Measurements from ENCODE around the gene P2RY14.

The P2RY14 gene

GRCh38 chr3:151315136-151315535, 36.8 kb upstream of the P2RY14 start:
- Histone ChIP-seq H3K4me1 (ENCODE audit: control insufficient read depth in 1 of 2, insufficient read depth in 2 of 2, low read length in 2 of 2) (no peaks in the 10 kb centered on the region), H3K36me3 (ENCODE audit: control insufficient read depth in 1 of 2, insufficient read depth in 2 of 2, low read length in 2 of 2) (no peaks in the 10 kb centered on the region), H3K4me3 (ENCODE audit: low read depth in 1 of 2, low read length in 2 of 2) (no peak overlapping the region), H3K27me3 (ENCODE audit: control insufficient read depth in 1 of 2, insufficient read depth in 2 of 2, low read length in 2 of 2) (no peaks in the 10 kb centered on the region), H3K27ac (ENCODE audit: low read depth, low read length) (no peak overlapping the region), H3K9ac (ENCODE audit: low read depth in 1 of 2, low read length in 2 of 2) (no peak overlapping the region), H3K9me3 (ENCODE audit: control insufficient read depth in 1 of 2, low read length in 2 of 2) (no peaks in the 10 kb centered on the region)

- Histone ChIP-seq H3K27me3 (ENCODE audit: control insufficient read depth in 1 of 2, insufficient read depth in 2 of 2, low read length in 2 of 2) (no peaks in the 10 kb centered on the region), H3K4me1 (ENCODE audit: control insufficient read depth in 1 of 2, insufficient read depth in 2 of 2, low read length in 2 of 2) (no peaks in the 10 kb centered on the region), H3K36me3 (ENCODE audit: control insufficient read depth in 1 of 2, insufficient read depth in 2 of 2, low read length in 2 of 2) (no peaks in the 10 kb centered on the region), H3K9ac (ENCODE audit: low read depth in 1 of 2, low read length in 2 of 2) (no peak overlapping the region), H3K4me3 (ENCODE audit: low read depth in 1 of 2, low read length in 2 of 2) (no peak overlapping the region), H3K27ac (ENCODE audit: low read depth, low read length) (no peak overlapping the region), H3K9me3 (ENCODE audit: control insufficient read depth in 1 of 2, low read length in 2 of 2) (no peaks in the 10 kb centered on the region)
Measured at GRCh38 chr3:151314593-151314992, 36.3 kb upstream of the P2RY14 start.

DNA sequence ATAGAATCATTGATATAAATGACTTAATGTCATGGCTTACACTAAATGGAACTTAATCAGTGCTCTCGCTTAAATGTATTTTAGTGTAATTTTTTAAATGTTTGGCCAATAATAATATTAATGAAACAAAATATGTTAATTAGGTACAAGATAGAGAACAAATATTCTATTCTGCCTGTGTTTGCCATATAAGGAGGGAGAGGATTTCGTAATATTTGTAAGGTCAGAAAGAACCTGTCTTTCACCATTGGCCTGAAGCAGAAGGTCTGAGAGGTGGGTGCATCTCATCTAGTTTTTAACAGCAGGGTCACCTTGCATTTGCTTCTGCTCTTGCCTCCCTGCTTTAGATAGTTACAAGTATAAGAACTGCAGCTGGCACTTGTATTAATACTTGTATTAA, 35.8 kb upstream of the P2RY14 start:
- no peak overlapping the region for H3K9ac ChIP-seq (ENCODE audit: low read depth in 1 of 2, low read length in 2 of 2)
- no peaks in the 10 kb centered on the region for H3K9me3 ChIP-seq (ENCODE audit: control insufficient read depth in 1 of 2, low read length in 2 of 2)
- H3K4me3 ChIP-seq (ENCODE audit: low read depth in 1 of 2, low read length in 2 of 2), result no peak overlapping the region
- no peak overlapping the region for H3K27ac ChIP-seq (ENCODE audit: low read depth, low read length)
- H3K36me3 ChIP-seq (ENCODE audit: control insufficient read depth in 1 of 2, insufficient read depth in 2 of 2, low read length in 2 of 2), result no peaks in the 10 kb centered on the region
- no peaks in the 10 kb centered on the region for H3K27me3 ChIP-seq (ENCODE audit: control insufficient read depth in 1 of 2, insufficient read depth in 2 of 2, low read length in 2 of 2)
- no peaks in the 10 kb centered on the region for H3K4me1 ChIP-seq (ENCODE audit: control insufficient read depth in 1 of 2, insufficient read depth in 2 of 2, low read length in 2 of 2)

DNA sequence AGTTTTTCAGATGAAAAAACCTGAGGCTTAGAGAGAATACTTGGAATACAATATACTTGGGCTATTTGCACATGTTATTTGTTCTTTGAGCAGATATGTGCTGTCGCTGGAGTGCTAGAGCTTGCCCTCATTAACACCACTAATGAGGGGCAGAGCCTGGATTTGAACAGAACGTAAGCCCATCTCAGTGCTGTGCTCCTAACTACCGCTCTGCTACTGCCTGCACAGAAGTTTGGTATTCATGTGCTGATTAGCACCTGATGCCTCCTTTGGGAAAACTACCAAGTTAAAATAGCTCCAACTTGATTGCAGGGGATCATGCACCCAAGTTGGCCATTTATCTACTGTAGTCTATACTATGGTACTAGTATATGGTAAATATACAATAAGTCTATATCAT, 34.6 kb upstream of the P2RY14 start:
- Histone ChIP-seq H3K4me3 (ENCODE audit: low read depth in 1 of 2, low read length in 2 of 2) (no peak overlapping the region), H3K36me3 (ENCODE audit: control insufficient read depth in 1 of 2, insufficient read depth in 2 of 2, low read length in 2 of 2) (no peaks in the 10 kb centered on the region), H3K27me3 (ENCODE audit: control insufficient read depth in 1 of 2, insufficient read depth in 2 of 2, low read length in 2 of 2) (no peaks in the 10 kb centered on the region), H3K4me1 (ENCODE audit: control insufficient read depth in 1 of 2, insufficient read depth in 2 of 2, low read length in 2 of 2) (no peaks in the 10 kb centered on the region), H3K9me3 (ENCODE audit: control insufficient read depth in 1 of 2, low read length in 2 of 2) (no peaks in the 10 kb centered on the region), H3K9ac (ENCODE audit: low read depth in 1 of 2, low read length in 2 of 2) (no peak overlapping the region), H3K27ac (ENCODE audit: low read depth, low read length) (no peak overlapping the region)

- no peak overlapping the region for H3K27ac ChIP-seq (ENCODE audit: low read depth, low read length)
- no peaks in the 10 kb centered on the region for H3K36me3 ChIP-seq (ENCODE audit: control insufficient read depth in 1 of 2, insufficient read depth in 2 of 2, low read length in 2 of 2)
- H3K4me3 ChIP-seq (ENCODE audit: low read depth in 1 of 2, low read length in 2 of 2), result no peak overlapping the region
- H3K4me1 ChIP-seq (ENCODE audit: control insufficient read depth in 1 of 2, insufficient read depth in 2 of 2, low read length in 2 of 2), result no peaks in the 10 kb centered on the region
- no peaks in the 10 kb centered on the region for H3K27me3 ChIP-seq (ENCODE audit: control insufficient read depth in 1 of 2, insufficient read depth in 2 of 2, low read length in 2 of 2)
- H3K9me3 ChIP-seq (ENCODE audit: control insufficient read depth in 1 of 2, low read length in 2 of 2), result no peaks in the 10 kb centered on the region
- no peak overlapping the region for H3K9ac ChIP-seq (ENCODE audit: low read depth in 1 of 2, low read length in 2 of 2)
Measured at GRCh38 chr3:151309566-151309965, 31.2 kb upstream of the P2RY14 start.

DNA sequence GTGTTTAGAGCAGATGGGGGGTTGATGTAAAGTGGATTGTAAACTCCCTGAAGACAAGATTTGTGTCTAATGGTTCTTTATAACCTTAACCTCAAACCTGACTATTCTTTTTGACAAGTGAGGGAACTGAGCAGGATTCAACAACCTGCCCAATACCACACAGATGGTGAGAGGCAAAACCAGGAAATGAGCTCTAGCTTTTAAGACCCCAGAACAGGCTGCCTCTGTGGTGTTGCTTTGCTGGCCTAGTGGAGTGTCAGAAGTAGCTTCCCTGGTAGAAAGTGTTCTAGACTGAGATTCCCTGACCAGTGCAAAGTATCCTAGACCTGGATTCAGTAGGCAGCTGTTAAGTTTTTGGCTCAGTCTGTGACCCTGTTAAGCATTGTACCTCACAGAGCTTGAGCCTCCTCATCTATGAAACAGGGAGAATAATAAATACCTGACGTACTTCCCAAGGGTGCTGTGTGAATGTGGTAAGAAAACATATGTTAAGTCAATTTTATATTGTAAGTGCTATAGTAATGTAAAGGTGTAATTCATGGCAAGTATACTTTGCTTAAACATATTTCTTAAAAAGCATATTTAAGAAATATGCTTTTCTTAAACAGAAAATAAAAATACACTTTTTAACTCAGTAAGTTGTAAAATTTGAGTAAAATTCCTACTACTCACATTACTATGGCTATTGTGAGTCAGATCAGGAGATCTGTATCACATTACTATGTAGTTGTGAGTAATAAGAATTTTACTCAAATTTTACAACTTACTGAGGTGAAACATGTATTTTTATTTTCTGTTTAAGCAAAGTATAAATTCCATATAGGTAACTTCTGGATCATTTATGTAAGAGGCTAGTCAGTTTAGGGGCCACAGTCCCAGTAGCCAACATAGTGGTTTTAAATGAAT, 29.5 kb upstream of the P2RY14 start:
- Histone ChIP-seq H3K27me3 (ENCODE audit: control insufficient read depth in 1 of 2, insufficient read depth in 2 of 2, low read length in 2 of 2) (no peaks in the 10 kb centered on the region), H3K27ac (ENCODE audit: low read depth, low read length) (no peak overlapping the region), H3K36me3 (ENCODE audit: control insufficient read depth in 1 of 2, insufficient read depth in 2 of 2, low read length in 2 of 2) (no peaks in the 10 kb centered on the region), H3K9ac (ENCODE audit: low read depth in 1 of 2, low read length in 2 of 2) (no peak overlapping the region), H3K9me3 (ENCODE audit: control insufficient read depth in 1 of 2, low read length in 2 of 2) (no peaks in the 10 kb centered on the region), H3K4me3 (ENCODE audit: low read depth in 1 of 2, low read length in 2 of 2) (no peak overlapping the region), H3K4me1 (ENCODE audit: control insufficient read depth in 1 of 2, insufficient read depth in 2 of 2, low read length in 2 of 2) (no peaks in the 10 kb centered on the region)

GRCh38 chr3:151307131-151307530, 28.8 kb upstream of the P2RY14 start:
- no peak overlapping the region for H3K4me3 ChIP-seq (ENCODE audit: low read depth in 1 of 2, low read length in 2 of 2)
- H3K27ac ChIP-seq (ENCODE audit: low read depth, low read length), result no peak overlapping the region
- no peaks in the 10 kb centered on the region for H3K27me3 ChIP-seq (ENCODE audit: control insufficient read depth in 1 of 2, insufficient read depth in 2 of 2, low read length in 2 of 2)

GRCh38 chr3:151306168-151306810, 27.9 kb upstream of the P2RY14 start:
- Histone ChIP-seq H3K36me3 (ENCODE audit: control insufficient read depth in 1 of 2, insufficient read depth in 2 of 2, low read length in 2 of 2) (no peaks in the 10 kb centered on the region), H3K4me3 (ENCODE audit: low read depth in 1 of 2, low read length in 2 of 2) (no peak overlapping the region), H3K27ac (ENCODE audit: low read depth, low read length) (no peak overlapping the region), H3K27me3 (ENCODE audit: control insufficient read depth in 1 of 2, insufficient read depth in 2 of 2, low read length in 2 of 2) (no peaks in the 10 kb centered on the region), H3K9me3 (ENCODE audit: control insufficient read depth in 1 of 2, low read length in 2 of 2) (no peaks in the 10 kb centered on the region), H3K4me1 (ENCODE audit: control insufficient read depth in 1 of 2, insufficient read depth in 2 of 2, low read length in 2 of 2) (no peaks in the 10 kb centered on the region), H3K9ac (ENCODE audit: low read depth in 1 of 2, low read length in 2 of 2) (no peak overlapping the region)

More at GRCh38 chr3:151307131-151307530, 28.8 kb upstream of the P2RY14 start:
- Histone ChIP-seq H3K9me3 (ENCODE audit: control insufficient read depth in 1 of 2, low read length in 2 of 2) (no peaks in the 10 kb centered on the region), H3K36me3 (ENCODE audit: control insufficient read depth in 1 of 2, insufficient read depth in 2 of 2, low read length in 2 of 2) (no peaks in the 10 kb centered on the region), H3K9ac (ENCODE audit: low read depth in 1 of 2, low read length in 2 of 2) (no peak overlapping the region), H3K4me1 (ENCODE audit: control insufficient read depth in 1 of 2, insufficient read depth in 2 of 2, low read length in 2 of 2) (no peaks in the 10 kb centered on the region)

- H3K27ac ChIP-seq (ENCODE audit: low read depth, low read length), result no peak overlapping the region
- no peak overlapping the region for H3K4me3 ChIP-seq (ENCODE audit: low read depth in 1 of 2, low read length in 2 of 2)
- H3K9ac ChIP-seq (ENCODE audit: low read depth in 1 of 2, low read length in 2 of 2), result no peak overlapping the region
- no peaks in the 10 kb centered on the region for H3K4me1 ChIP-seq (ENCODE audit: control insufficient read depth in 1 of 2, insufficient read depth in 2 of 2, low read length in 2 of 2)
- H3K36me3 ChIP-seq (ENCODE audit: control insufficient read depth in 1 of 2, insufficient read depth in 2 of 2, low read length in 2 of 2), result no peaks in the 10 kb centered on the region
- no peaks in the 10 kb centered on the region for H3K9me3 ChIP-seq (ENCODE audit: control insufficient read depth in 1 of 2, low read length in 2 of 2)
- H3K27me3 ChIP-seq (ENCODE audit: control insufficient read depth in 1 of 2, insufficient read depth in 2 of 2, low read length in 2 of 2), result no peaks in the 10 kb centered on the region
Measured at GRCh38 chr3:151305775-151306151, 27.4 kb upstream of the P2RY14 start.

DNA sequence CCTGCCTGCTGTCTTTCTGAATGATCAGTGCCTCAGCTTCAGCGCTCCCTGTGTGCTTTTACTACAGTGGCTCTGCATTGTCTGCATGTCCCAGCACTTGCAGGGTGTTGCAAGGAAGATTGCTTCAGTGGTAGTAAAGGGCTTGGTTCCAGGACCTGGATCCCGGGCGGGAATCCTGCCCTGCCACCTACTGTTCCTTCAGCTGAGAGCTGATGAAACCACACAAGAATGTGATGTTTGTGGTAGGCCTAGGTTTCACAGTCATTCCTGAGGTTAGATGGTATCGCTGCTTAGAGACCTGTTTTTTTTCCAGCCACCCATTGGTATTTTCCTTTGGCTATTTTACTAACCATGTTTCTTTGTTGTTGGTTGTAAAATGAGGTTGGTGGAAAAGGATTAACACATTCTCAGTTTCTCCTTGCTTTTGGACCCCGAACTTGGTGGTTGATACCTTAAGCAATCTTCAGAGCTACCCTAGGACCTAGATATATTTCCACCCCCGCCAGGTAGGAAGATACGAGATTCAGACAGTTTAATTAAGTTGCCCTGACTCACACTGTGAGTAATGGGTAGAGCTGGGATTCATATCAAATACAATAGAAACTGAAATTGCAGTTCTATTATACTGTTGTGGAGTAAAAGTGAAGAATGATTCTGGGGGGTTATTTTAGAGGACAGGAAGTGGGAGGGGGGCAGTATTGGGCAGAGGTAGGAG, 26.9 kb upstream of the P2RY14 start:
- H3K9ac ChIP-seq (ENCODE audit: low read depth in 1 of 2, low read length in 2 of 2), result no peak overlapping the region
- H3K27ac ChIP-seq (ENCODE audit: low read depth, low read length), result no peak overlapping the region
- no peaks in the 10 kb centered on the region for H3K9me3 ChIP-seq (ENCODE audit: control insufficient read depth in 1 of 2, low read length in 2 of 2)
- no peak overlapping the region for H3K4me3 ChIP-seq (ENCODE audit: low read depth in 1 of 2, low read length in 2 of 2)
- no peaks in the 10 kb centered on the region for H3K4me1 ChIP-seq (ENCODE audit: control insufficient read depth in 1 of 2, insufficient read depth in 2 of 2, low read length in 2 of 2)
- no peaks in the 10 kb centered on the region for H3K36me3 ChIP-seq (ENCODE audit: control insufficient read depth in 1 of 2, insufficient read depth in 2 of 2, low read length in 2 of 2)
- H3K27me3 ChIP-seq (ENCODE audit: control insufficient read depth in 1 of 2, insufficient read depth in 2 of 2, low read length in 2 of 2), result no peaks in the 10 kb centered on the region
